Colon (tissue), 2 donors: ENCODE data around the gene AASDH.
"Not testable (repeated sequence)": the region's sequence is repeated elsewhere in the genome, so short reads cannot be mapped to it uniquely, and the experiment has no call there.

Source experiments
- FAIRE-seq: peaks from 2 replicates; lab custom pipeline; 2012; peaks lifted over from hg19 to GRCh38; lab: Jason Lieb, UNC
- donor health status: control.
- donor health status: control.

Gene AASDH

DNA sequence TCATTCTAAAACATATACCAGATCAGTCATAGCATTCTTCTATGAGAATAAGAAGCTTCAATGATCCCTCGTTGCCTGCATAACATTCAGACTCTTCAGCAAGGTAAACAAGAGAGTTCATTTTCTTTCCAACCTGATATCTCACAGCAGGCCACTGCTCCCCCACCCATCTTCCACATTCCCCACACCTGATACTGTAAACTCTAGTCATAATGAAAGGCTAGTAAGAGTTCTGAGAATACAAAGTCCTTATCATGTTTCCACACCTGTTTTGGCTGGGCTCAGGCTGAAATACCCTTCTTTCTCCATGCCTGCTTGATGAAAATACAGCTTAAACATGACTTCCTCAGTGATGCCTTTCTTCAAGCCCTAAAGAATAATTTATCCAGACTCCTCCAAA lies 2.3 kb upstream of the AASDH start:
- FAIRE-seq = no peak

DNA sequence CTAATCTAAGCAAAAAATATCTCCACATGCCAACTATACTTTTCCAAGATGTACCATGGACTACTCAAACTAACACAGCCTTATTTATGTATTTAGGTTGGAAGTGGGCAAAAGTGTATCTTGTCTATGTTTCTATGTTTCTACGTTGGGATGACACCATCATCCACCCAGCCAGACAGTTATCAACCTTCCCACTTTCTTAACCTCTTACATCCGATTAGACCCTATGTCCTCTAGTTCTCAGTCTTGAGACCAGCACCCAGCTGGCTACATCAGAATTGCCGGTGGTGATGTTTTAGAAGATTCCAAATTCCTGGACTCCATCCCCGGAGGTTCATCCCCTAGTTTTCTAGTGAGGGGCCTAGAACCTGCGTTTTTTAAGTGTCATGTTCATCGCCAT lies 1.0 kb upstream of the AASDH start:
- FAIRE-seq = no peak

DNA sequence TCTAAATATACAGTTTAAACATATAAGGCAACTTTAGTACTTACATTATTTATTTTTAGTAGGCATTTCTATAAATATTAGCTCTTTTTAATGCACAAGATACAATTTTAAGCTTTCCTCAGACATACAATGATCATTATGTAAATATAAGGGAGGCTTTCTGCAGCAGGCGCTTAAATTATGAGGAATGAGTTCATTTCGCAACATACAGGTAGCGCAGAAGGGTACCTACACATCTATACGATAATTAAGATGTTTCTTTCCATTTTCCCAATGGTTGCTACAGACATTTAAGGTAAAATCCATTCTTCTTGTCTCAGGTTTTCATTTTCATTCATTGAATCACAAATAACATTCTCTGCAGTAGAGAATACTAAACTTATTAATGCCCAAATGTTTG lies 1.2 kb downstream of the AASDH start:
- FAIRE-seq = no peak

DNA sequence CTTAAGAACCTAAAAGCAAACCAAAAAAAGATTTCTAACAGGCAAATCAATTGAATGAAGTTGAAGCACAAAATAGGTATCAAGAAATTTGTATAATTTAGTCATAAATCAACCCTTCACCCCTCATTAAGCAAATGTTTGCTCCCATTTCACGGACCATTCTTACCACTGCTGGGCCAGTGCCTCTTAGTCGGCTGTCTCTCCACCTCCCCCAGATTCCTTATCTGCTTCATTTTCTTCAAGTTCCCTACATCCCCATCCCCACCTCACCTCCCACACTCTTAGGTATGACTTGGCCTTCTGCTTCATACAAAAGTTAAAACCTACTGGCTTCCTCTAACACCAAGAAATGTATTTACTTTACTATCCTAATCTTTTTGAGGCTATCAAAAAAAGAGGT lies 11.8 kb downstream of the AASDH start:
- no peak for FAIRE-seq

DNA sequence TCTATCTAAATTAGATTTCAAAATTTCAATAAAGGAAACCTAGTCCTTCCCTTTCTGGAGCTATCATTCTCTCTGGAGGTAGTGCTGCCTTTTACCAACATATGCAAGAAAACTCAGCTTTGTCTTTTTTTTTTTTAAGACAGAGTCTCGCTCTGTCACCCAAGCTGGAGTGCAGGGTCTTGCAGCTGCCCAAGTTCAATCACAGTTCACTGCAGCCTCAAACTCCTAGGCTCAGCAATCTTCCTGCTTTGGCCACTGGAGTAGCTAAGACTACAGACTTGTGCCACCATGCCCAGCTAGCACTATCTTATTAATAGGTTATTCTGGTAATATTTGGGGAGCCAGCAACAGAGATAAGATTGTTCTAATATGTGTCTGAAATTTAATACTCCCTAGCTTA lies 12.3 kb downstream of the AASDH start:
- FAIRE-seq = no peak

DNA sequence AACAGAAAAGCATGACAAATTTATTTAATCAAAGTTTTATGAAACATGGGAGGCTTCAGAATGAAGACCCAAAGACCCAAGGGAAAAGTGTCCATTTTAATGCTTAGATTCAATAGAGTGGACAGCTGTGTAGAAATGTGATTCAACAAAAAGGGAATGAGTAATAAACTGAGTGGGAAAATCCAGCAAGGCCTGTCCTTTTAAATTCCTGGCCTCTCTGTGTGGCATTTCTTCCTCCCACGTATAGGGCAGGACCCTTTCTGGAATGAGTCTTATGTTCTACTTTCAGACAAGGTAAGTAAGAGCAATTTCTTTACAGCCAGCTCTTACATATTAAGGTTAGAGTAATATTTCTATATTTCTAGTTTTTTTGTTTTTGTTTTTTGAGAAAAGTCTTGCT lies 14.5 kb downstream of the AASDH start:
- no peak for FAIRE-seq

DNA sequence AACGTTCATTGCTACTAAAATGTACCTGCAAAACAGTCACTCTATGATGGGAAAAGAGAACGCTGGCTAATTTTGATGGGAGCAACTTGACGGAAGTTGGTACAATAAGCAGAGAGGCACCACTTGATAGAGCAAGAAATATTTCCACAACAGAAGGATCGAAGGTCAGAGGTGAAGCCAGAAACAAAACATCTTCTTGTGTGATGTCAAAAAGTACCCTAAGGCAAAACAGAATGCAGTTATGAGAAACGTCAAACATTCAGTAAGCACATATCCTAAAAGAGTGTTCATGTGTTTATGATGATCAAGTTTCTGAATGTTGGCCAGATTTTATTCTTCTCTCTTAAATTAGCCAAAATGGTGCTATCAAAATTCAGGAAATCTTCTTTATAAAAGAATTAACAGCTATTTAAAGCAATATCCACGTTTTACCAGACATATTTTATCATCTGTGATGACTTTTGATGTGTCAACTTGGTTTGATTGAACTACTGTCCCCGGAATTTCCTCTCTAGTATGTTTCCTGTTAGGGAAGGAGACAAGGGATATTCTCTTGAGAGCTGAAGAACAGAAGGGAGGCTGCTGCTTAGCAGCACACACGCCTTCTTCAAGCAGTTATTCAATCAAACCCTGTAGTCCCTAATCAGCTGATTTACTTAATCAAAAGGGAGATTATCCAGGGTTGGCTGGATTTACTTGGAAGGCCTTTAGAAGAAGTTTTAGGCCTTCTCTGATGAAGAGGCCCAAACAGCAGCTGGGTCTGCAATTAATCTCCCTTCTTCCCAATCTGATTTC lies 15.7 kb downstream of the AASDH start:
- no peak for FAIRE-seq

DNA sequence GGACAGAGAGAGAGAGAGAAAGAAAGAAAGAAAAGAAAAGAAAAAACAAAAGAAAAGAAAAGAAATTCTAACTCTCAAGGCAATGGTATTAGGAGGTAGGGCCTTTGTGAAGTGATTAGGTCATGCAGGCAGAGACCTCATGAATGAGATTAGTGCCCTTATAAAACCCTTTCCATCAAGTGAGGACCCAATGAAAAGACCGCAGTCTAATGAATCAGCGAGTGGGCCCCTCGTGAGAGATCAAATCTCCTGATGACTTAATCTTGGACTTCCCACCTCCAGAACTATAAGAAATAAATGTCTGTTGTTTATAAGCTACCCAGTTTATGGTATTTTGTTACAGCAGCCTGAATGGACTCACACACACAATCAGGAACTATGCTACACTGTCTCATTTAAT lies 16.9 kb downstream of the AASDH start:
- FAIRE-seq = no peak

DNA sequence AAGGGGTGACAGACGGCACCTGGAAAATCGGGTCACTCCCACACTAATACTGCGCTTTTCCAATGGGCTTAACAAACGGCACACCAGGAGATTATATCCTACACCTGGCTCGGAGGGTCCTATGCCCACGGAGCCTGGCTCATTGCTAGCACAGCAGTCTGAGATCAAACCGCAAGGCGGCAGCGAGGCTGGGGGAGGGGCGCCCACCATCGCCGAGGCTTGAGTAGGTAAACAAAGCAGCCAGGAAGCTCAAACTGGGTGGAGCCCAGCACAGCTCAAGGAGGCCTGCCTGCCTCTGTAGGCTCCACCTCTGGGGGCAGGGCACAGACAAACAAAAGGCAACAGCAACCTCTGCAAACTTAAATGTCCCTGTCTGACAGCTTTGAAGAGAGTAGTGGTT lies 24.3 kb downstream of the AASDH start:
- FAIRE-seq = not testable (repeated sequence)

DNA sequence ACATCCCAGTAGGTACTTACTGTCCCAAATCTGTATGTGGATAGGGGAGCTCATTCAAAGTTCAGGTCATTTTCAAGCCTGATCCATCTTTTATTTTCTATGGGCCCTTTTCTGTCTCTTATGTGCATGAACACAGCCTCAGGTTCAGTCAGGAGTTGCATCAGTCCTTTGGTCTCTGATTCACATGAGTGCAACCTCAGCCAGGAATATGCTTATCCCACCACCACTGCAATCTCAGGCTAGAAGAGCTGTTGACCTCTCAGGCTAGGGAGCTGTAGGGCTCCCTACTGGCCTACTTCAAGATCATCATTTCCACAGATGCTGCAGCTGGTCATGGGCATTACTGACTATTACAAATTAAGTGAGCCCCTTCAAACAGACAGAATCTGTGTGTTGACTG lies 27.2 kb downstream of the AASDH start:
- no peak for FAIRE-seq

DNA sequence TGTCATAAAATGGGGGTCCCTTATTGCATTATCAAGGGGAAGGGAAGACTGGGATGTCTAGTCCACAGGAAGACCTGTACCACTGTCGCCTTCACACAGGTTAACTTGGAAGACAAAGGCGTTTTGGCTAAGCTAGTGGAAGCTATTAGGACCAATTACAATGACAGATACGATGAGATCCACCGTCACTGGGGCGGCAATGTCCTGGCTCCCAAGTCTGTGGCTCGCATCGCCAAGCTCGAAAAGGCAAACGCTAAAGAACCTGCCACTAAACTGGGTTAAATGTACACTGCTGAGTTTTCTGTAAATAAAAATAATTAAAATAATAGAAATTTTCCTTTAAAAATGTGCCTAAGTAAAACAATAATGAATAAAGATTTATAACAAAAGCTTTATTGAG lies 30.6 kb downstream of the AASDH start:
- FAIRE-seq = no peak

DNA sequence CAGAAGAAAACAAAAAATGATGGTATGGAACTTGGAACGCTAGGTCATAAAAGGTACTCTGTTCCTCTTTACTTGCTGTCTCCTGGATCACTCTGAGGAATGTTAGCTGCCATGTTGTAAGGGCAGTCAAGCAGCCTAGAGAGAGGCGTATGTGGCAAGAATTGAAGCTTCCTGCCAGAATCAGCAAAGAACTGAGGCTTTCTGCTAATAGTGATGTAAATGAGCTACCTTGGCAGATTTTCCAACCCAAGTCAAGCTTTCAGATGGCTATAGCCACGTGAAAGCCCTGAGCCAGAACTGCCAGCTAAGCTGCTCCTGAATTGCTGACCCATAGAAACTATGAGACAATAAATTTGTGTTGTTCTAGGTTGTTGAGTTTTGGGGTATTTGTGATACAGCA lies 38.7 kb downstream of the AASDH start:
- no peak for FAIRE-seq

DNA sequence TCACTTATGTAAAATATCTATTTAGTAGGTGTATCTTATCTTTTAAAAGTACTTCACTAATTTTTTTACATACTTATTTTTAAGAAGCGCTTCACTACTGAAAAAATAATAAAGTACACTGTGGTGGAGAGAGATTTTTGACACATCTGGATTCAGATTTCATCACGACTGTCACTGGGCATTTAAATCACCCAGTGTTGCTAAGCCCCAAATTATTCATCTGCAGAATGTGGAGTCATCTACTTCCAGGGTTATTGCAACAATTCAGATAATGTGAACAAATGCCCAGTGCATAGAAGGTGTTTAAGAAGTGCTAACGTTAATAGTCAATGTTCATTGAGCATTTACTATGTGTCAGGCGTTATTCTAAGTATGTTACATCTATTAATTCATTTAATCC lies 41.8 kb downstream of the AASDH start:
- FAIRE-seq = no peak

DNA sequence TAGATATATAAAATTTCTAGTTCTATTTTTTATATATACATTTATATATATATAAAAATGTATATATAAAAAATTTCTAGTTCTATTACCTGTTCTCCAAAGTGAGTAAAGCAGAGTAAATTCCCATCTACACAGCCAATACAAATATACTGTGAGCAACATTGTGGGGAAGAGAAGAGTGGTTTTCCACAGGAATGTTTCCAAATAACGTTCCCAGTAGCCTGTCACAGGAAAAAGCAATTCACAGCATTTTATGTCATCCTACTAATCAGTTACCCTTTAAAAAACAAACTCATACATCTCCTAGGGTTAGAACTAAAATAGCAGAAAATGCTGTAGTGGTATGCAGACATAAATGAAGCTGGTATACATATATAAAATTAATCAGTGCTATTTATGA lies 44.5 kb downstream of the AASDH start:
- no peak for FAIRE-seq

DNA sequence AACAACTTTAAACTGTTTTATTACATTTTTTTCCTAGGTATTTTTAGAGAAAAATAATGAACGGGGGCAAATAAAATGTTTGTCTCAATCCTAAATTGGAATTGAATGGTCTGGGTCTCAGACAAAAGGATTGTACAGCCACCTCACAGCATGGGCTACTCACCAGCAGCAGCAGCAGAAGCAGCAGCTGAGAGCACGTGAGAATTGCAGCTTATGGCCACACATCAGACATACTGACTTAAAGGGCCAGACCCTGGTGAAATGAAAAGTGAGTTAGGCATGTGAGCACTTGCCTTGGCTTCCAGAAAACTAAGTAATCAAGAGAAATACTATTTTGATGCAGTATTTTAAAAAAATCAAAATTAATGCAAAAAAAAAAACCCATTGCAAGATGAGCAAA lies 56.6 kb downstream of the AASDH start:
- no peak for FAIRE-seq

DNA sequence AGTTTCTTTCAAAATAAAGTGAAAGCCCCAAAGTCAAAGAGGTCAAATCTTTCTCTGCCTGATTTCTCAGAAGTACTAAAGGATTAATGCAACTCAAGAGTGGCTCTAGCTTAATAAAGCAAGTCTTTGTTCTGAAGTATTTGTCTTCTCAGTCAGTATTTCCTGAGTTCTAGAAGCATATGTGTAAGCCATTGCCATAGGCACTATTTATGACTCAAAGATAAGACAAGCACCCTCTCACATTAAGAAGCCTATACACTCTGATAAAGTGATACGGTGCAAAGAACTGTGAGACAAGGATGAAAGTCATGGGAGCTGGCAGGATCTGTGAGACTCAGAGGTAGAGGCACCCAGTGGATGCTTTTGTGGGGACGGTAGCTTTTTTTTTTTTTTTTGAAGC lies 60.9 kb downstream of the AASDH start:
- FAIRE-seq = no peak

DNA sequence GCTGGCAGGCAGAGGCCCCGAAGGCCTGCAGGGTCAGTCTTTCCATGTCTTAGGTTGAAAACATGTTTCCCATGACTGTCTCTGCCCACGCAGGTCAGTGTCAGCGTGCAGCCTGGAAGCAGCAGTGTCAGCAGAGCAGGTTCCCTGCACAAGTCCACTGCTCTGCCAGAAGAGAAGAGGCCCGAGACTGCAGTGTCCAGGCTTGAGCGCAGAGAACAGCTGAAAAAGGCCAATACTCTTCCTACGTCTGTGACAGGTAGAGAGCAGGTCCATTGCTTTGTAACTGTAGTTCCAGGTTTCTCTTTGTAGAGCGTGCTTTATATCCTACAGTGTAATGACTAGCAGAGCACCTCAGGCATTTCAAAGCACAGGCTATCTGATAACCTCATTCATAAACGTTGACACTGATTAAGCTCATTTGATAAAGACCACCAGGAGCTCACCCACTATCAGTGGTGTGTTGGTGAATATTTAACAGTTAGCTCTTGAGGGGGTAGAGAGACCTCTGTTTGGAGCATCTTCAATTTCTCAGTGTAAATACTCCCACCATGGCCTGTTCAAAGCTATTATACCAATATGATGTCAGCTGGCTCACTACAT lies 63.2 kb downstream of the AASDH start:
- no peak for FAIRE-seq

DNA sequence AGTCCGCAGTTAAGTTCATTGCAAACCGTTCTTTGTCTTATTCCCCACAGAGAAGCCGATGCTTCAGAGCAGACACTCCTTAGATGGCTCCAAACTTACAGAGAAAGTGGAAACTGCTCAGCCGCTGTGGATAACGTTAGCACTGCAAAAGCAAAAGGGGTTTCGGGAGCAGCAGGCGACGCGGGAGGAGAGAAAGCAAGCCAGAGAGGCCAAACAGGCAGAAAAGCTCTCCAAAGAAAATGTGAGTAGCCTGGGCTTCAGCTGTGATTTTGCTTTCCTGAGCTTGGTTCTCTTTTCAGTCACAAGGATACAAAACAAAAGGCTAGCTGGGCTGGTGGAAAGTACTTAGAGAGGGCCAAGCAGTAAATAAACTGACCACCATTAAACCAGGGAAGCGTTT lies 64.0 kb downstream of the AASDH start:
- no peak for FAIRE-seq

DNA sequence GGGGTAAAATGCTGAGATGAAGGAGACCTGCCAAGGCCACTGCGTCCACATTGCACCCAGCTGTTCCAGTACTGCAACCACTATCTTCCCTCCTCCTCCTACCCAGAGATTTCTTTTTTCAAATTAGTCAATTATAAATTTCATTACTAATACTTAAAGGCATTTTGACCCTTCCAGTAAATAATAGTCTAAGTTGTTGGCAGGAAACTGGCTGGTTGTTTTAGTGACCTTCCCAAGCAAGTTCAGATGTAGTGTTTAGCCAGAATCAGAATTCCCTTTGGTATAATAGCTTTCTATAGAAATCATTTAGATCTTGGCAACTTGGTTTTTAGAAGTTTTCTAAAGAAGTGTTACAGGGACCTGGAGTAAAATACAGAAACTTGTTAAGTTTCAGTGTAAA lies 66.0 kb downstream of the AASDH start:
- FAIRE-seq = no peak

DNA sequence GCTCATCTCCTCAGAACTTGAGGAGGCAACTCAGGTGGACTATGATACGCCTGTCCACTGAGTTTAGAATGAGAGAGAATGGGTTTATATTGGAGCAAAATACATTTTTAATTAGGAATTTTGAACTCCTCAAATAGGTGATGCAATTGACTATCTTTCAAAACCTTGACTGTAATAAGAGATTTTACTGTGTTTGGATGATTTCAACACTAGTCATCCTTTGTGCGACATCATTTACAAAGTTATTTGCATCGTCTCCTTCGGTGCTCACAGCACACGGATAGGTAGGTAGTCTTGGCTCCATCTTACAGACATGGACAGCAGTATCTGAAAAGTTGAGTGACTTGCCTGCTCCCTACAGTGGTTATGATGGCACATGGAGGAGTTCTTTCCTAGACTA lies 67.0 kb downstream of the AASDH start:
- no peak for FAIRE-seq

DNA sequence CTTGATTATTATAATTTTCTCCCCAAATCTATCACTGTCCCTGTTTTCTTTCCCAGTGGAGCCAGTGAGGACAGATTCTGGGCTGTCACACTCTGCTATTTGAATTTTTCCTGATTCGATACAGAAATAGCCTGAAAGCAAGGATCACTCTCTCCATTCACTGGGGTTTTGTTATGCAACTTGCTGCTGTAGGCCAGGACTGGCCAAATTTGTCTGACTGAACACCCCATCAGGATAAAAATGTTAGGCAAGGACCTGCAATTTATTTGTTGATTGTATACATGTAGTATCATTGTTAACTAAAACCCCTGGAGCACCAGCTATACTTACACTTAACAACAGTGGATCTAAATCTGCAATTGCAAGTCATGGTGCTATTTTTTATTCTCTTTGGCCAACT lies 68.7 kb downstream of the AASDH start:
- FAIRE-seq = no peak

DNA sequence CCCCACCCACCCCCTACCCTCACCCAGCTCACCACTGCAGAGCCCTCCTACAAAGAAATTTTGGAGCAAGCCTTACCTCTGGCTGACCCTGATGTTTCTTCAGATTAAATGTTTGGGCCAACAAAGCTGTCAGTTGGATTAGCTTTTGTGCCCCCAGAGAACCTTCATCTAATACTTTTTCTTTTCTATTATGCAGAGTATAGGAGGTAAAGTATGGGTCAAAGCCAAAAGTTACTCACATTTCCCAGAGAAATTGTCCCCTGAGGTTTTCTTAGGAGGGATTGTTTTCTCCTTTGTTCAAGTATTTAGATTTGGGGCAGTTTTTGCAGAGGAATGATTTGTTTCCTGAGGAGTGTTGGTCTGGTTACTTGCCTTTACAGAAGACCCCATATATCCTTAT lies 69.5 kb downstream of the AASDH start:
- no peak for FAIRE-seq

DNA sequence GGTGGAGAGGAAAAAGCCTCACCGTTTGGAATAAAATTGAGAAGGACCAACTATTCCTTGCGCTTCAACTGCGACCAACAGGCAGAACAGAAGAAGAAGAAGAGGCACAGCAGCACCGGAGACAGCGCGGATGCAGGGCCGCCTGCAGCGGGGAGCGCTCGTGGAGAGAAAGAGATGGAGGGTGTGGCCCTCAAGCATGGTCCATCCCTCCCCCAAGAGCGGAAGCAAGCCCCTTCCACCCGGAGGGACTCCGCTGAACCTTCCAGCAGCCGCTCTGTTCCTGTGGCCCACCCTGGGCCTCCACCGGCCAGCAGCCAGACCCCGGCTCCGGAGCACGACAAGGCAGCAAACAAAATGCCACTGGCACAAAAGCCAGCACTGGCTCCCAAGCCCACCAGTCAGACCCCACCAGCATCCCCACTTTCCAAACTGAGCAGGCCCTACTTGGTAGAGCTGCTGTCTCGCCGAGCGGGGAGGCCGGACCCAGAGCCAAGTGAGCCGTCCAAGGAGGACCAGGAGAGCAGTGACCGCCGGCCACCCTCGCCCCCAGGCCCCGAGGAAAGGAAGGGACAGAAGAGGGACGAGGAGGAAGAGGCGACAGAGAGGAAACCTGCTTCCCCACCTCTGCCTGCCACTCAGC lies 71.2 kb downstream of the AASDH start:
- no peak for FAIRE-seq

DNA sequence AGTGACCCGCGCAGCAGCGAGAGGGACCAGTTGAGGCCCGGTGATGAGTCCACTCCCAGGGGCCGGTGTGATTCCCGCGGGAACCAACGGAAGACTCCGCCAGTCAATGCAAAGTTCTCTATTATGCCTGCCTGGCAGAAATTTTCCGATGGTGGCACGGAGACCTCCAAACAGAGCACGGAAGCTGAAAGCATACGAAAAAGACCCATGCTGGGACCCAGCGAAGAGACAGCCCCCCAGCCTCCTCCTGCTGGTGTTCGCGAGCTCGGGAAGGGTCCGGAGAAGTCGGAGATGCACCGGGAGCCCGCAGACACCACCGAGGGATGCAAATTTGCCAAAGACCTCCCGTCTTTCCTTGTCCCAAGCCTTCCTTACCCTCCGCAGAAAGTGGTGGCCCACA lies 71.7 kb downstream of the AASDH start:
- no peak for FAIRE-seq
